Stimulated activated CD4-positive, alpha-beta T cell treated with anti-CD3 and anti-CD28 coated beads, Interleukin-4, amount 100 ng/mL, for 1 hour (primary cell): Measurements from ENCODE around the gene TRIM65.
"Not testable (repeated sequence)": the region's sequence is repeated elsewhere in the genome, so short reads cannot be mapped to it uniquely, and the experiment has no call there.

Experiments
- DNase-seq: peaks from one replicate; pipeline ENCODE4 v3.0.0-alpha.2; 2020

Gene TRIM65

GRCh38 chr17:75875182-75875939 is 21.4 kb downstream of the TRIM65 start:
- DNase-seq, result no peak

- no peak for DNase-seq
These were observed 22.2 kb downstream of the TRIM65 start for GRCh38 chr17:75874323-75875181.

GRCh38 chr17:75873587-75874322 is 23.0 kb downstream of the TRIM65 start:
- no peak for DNase-seq

GRCh38 chr17:75872434-75873351 is 24.1 kb downstream of the TRIM65 start:
- DNase-seq, result no peak

- not testable (repeated sequence) for DNase-seq
These were observed 26.5 kb downstream of the TRIM65 start for GRCh38 chr17:75870228-75870627.

- no peak for DNase-seq
These were observed 27.2 kb downstream of the TRIM65 start for GRCh38 chr17:75869282-75870141.

GRCh38 chr17:75868730-75869281 is 27.9 kb downstream of the TRIM65 start:
- DNase-seq, result not testable (repeated sequence)

- not testable (repeated sequence) for DNase-seq
These were observed 31.2 kb downstream of the TRIM65 start for GRCh38 chr17:75865404-75866188.

GRCh38 chr17:75864887-75865286 is 31.9 kb downstream of the TRIM65 start:
- DNase-seq, result not testable (repeated sequence)

- no peak for DNase-seq
These were observed 32.3 kb downstream of the TRIM65 start for GRCh38 chr17:75864448-75864871.

GRCh38 chr17:75861927-75862317 is 34.8 kb downstream of the TRIM65 start:
- DNase-seq, result no peak

- not testable (repeated sequence) for DNase-seq
These were observed 37.4 kb downstream of the TRIM65 start for GRCh38 chr17:75859358-75859757.

GRCh38 chr17:75856062-75856756 is 40.5 kb downstream of the TRIM65 start:
- no peak for DNase-seq

GRCh38 chr17:75855310-75856061 is 41.3 kb downstream of the TRIM65 start, which contains the start of gene WBP2:
TSS of gene WBP2 (minus strand) at chr17:75855335. CDS start at chr17:75855297, 38 bp downstream.
- DNase-seq, result peak; percentile 95

- no peak for DNase-seq
These were observed 41.9 kb downstream of the TRIM65 start for GRCh38 chr17:75854881-75855309.

GRCh38 chr17:75854101-75854748 is 42.5 kb downstream of the TRIM65 start:
- no peak for DNase-seq

GRCh38 chr17:75853433-75853832 is 43.3 kb downstream of the TRIM65 start:
- DNase-seq, result no peak

- not testable (repeated sequence) for DNase-seq
These were observed 45.1 kb downstream of the TRIM65 start for GRCh38 chr17:75851693-75851991.
